GM21528 (cell line): ENCODE results near the gene MYLK4.

ENCODE experiments used
- ATAC-seq: cut with Tn5 transposase; IDR thresholded peaks from one replicate; pipeline ENCODE4 v1.9.1; 2021; ENCODE audit warnings: mild to moderate bottlenecking, moderate library complexity; ENCODE audit not compliant: unreplicated experiment, low FRiP score

Gene MYLK4

DNA sequence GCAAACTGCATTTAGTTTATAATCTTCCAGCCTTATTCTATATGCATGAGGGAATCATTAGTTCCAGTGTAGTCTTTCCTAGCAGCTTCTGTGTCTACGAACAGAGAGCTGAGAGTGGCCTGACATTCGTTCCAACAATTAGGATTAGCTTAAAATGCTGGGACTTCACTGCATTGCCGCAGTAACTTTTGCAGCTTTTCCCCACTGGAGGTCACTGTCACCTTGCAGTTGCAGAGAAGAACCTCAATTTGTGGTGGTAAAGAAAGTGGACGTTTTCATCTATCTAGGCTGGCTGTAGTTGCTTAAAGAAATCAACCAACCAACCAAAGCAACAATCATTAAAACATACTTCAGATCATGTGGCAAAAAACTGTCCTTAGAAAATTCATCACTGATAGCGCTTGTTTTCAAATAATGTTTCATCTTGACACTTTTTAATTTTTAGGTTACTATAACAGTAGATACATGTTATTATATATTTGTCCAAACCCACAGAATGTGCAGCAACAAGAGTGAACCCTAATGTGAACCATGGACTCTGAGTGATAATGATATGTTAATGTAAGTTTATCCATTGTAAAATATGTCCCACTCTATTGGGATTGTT, 12.2 kb downstream of the MYLK4 start:
- ATAC-seq = no peak

DNA sequence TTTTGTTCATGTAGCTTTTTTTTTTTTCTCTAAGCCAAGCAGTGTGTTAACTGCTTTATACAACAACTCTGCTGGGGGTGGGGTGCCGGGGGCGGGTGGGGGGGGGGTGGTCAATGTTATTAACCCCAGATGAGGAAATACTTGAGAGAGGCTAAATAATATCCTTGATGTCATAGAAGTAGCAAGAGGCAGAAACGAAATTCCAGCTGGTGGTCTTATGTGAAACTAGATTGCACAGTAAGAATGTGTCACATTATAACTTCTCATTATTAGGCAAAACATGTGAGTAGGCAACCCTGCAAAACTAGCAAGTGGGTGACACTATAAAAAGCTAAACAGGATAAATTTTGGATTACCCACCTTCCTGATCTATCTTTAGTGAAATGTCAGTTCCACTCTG, 12.8 kb downstream of the MYLK4 start:
- no peak for ATAC-seq

DNA sequence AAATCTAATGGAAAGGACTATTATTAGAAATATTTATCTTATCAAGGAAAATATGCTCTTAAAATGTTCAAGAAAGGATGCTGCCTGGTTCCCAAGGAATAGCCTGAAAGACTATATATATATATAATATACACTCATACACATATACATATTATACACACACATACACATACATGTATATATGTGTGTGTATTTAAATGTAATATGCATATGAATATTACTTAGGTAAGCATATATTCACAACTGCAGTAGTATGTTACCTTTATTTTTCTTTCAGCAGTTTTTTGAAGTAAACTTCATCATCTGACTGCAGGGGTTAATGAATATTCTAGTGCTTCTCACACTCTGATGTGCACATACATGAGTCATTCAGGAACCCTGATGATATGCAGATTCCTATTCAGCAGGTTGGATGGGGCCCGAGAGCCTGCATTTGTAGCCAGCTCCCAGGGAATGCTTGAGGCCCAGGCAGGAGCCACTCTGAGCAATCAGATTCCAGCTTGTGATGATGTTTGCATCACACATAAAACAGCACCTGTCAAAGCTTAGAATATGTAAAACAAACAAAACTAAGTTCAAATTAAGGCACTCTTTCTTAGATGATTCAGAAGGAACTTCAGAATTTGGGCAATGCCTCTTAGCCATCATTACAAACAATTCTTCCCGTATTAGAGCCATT, 16.1 kb downstream of the MYLK4 start:
- ATAC-seq = no peak

DNA sequence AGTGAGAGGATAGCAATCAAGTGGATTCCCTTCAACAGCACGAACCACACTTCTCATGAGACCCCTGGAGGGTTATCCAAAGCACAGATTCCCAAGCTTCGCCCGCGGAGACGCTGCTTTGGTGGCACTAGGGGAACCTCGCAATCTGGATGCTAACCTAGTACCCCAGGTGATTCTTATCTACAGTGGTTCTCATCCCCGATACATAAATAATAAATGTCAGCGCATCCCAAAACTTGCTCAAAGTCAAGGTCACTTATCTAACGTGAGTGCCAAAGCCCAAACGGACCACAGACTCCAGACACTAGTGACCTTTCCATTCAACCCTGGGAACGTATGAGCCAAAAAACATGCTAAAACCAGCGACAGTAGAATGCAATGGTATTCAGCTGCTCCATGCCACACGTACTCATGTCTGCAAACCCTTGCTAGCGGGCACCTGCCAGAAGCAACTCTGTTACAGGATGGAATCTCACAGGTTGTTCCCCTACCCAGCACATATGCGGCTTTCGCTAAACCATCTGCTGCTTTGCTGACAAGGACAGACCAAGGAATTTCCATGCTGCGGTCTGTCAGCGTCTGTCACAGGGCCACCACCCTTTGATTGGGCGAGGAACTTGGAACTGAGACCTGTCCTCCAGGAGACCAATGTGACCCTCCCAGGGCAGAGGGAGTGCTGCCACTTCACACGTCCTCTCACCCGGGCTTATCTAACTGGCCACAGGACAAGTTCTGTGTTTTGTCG, 16.8 kb downstream of the MYLK4 start:
- ATAC-seq = no peak

DNA sequence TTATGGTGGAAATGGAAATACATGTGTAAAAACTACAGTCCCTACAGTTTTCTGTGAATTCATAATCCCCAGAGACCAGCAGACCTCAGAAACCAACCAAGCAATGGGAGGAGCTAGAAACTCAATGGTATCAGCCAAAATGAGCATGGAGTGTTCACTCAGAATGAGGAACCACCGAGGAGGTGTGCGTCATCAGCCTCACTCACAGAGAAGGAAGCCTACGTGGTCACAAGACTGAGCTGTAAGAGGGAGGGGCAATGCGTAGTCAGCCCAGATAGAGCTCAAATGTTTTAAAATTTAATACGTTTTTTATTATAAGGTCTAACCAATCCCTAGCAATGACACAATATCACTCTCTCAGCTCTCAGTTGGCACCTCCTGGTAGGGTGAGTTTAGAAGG, 17.4 kb downstream of the MYLK4 start:
- peak; percentile 86 for ATAC-seq

DNA sequence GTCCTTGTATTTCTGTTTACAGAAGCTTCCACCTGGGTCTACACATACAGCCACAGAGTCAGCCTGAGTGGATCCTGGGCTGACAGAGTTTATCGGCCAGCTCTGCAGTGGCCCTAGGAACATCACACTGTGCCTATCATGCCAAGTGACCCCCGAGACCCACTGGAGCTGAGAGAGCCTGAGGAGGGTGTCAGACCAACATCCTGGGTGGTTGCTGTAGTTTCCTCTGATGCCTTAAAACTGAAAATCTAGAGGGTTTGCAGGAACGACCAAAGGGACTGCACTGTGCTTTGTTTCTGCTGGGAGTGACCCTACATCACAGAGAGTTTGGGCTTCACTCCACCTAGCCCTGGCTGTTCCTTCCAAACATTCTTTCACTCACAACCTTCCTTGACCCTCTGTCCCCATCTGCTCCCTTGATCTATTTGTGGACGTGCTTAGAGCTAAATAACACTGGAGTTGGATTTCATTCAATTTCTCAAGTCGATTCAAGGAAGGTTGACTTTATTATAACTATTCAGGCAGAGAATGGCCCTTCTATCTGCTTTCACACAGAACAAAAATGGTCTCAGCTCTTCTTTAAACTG, 18.1 kb downstream of the MYLK4 start:
- ATAC-seq = no peak

DNA sequence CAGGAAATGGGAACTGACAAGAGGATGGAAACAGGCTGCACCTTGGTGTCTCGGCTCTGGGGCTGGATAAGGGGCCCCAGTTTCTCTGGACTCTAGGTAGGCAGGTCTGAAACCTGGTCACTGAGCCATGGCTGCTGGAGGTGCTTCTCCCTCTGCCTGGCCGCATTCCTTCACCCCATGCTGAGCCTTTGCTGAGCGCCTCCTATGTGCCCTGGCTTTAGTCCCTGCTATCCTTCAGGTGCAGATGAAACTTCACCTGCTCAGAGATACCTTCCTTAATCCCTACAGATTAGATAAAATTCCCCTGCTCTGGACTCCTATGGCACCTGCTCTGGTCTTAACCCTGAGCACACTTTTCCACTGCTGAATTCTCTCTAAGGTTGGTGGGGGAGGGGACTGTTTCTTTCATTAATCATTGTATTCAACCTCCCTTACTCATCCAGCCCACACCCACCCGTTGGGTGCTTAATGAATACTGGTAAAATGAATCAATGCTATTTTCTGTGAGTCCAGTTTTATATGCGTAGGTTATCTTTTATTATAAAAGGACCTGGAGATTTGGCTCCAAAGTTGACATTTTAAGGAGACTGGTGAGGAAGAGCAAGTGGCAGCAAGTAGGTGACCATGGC, 19.3 kb downstream of the MYLK4 start:
- no peak for ATAC-seq

DNA sequence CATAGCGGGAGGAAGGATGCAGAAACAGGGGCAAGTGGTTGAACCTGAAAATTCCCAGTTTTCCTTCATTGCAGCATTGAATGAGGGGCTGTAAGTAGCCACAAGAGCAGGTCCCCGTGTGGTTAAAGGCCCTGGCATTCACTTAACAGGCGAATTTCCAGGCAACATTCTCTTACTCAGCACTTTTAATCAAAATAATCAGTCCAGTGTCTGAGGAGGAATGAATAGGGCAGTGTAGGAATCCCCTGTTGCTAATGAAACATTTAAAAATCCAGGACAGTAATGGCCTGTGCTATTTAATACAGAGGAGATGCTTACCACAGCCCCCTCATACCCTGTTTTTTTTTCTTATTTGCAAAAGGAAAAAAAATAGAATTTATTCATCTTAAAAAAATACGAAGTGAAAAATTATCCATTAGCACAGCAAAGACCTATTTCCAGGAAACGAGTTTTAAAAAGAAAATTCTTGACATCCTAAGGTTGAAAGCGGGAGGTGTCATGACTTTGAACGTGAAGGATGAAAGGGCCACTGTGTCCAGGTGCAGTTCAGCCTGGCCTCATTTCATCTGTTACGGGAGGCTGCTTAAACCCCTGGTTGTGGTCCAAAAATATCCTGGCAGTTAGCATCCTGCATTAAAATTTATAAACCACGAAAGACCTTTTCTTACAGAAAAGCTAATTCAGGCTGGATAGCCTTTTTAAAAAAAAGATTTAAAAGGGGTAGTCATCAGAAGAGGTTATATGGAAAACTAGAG, 20.2 kb downstream of the MYLK4 start:
- no peak for ATAC-seq

DNA sequence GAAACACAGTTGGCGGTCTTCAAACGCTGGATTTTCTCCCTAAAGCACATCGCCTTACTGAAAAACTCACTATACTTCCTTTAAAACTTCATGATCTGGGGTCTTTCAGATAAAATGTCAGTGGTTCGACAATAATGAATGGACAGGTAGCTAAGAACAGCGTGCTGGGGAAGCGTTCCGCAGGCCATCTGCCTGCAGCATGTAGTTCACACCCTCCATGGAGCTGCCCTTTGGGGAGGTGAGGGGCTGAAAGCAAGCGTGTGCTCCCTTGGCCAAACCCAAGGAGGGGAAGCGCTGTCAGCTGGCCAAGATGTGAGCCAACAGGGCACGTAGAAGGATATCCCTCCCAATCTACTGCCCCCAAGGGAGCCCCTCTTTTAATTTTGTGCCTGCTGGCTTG, 20.8 kb downstream of the MYLK4 start:
- ATAC-seq = no peak

DNA sequence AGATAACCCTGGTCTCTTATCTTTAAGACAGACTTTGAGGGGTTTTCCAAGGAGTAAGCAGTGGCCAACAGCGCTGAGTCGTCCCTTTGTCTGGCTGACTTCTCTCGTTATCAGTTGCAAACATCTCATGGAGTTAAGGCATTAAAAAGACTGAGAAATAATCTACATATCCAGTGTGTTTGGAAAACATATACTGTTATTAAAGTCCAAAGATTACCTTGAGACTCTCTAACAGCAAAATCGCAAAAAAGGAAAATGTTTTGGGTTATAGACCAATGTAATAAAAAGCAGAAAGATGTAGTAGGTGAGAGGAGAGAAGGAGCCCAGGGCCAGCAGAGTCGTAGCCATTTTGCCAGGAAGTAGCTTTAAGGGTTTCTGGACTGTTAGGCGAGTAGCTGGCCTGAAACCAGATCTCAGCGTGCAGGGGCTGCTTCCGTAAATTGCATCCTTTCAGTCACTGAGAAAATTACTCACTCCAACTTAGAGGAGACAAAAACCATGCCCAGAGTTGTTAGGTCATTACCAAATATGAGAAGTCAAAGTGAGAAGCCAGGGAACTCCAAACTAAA, 24.6 kb downstream of the MYLK4 start:
- ATAC-seq = no peak

DNA sequence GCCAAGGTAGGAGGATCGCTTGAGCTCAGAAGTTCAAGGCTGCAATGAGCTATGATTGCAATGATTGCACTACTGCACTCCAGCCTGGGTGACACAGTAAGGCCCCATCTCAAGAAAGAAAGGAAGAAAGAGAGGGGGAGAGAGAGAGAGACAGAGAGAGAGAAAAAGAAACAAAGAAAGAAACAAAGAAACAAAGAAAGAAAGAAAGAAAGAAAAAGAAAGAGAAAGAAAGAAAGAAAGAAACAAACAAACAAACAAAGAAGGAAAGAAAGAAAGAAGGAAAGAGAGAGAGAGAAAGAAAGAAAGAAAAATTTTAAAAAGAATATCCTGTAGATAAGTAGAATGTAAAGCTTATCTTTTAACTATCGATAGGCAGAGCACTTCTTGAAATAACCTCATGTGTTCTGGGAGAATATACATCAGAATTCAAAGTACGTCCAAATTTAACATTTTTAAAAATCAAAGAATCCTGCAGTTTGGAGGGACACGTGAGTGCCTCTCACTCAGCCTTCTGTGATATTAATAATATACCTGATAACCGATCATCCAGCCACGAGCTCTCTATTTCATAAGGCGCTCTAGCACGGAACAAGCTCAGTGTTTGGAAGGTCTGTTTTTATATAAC, 25.2 kb downstream of the MYLK4 start:
- ATAC-seq = no peak

DNA sequence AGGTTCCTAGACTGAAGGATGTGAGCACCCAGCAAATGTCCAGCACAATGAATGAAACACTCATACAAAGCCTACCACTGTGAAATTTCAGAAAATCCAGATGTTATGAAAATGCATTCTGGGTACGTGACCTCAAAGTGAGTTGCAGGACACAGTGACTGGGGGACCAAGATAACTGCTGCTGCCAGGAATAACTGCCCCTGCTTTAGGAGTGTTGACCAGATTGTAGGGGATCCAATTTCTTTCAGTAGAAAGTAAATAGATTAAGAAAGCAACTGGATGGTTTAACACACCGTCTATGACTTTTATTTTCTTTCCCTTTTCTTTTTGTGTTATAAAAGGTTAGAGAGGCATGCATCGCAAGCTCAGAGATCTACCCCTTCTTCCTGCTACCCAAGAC, 29.5 kb downstream of the MYLK4 start:
- no peak for ATAC-seq

DNA sequence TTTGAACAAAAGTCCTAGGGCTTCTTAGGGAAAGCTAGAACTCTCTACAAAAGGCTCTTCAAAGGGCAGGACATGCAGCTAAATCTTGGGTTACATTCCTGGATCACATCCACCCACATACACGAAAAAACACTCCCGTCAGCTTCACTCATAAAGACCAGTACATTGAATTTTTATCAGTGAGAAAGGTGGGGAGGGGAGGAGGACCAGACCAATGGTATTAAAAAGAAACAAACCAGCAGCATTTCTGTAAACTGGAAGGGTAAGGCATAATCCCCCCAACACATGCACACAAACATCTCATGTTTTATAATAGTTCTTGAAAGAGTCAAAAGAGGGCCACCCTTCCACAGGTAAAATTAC, 31.6 kb downstream of the MYLK4 start:
- no peak for ATAC-seq

DNA sequence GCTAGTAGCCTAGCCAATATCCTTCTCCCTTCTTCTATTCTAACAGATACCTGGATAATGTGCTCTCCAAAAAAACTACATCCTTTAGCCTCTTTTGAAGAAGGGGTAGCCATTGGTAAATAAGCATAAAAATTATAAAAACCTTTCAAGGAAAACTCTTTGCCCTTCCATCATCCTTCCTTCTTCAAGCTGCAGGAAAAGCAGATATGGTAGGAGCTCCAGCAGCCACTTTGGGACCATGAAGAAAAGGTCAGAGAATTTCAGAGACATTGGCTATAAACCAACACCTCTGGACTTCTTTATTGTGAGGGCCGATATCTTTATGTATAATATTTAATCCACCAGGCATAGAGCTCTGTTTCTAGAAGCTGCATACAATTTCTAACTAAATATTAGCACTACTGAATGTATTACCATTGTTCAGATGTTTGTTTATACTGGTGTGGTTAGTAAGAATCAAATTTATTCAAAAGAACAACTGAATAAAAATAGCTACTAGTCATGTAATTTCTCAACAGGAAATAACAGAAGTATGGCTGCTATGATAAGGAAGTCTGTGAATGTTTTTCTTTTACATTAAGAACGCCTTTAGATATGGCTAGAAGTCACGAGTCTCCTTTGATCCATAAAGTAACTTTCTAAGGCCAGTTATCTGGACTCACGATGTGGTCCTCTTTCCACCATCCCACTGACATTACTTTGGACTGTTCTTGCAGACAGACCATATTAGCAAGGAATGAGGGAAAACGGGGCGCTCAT, 32.2 kb downstream of the MYLK4 start:
- ATAC-seq = no peak

DNA sequence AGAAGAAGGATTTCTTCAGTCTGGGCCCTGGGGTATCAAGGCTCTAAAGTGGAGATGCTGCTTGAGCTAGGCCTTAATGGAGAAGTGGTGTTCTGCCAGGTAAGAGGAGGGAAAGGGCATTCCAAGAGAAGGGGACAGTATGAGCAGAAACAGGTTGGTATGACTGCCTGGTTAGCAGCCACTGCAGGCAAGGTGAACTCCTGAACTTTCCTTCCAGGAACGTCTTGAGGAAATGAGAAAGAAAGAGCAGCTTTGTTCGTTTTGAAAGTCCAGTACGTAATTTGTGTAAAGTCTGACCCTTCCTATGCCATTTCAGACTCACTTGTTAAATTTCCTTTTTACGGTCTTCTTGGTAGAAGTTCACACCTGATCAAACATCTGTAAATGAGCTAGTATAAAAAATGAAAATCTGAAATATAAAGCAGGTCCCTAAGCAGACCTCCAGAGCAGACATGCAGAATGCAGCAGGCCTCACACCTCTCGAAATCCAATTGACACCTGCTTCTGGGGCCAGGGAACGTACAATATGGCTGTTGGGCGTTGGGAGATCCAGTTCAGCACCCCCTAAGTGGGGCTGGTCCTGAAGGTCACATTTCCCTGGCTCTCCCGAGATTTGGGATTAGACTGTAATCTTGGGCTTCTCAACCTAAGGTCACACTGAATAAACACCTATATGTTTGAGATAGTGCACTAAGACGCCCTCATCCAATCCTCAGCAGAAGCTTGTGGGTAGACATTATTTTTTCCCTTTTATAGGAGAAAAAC, 33.6 kb downstream of the MYLK4 start:
- ATAC-seq = no peak

DNA sequence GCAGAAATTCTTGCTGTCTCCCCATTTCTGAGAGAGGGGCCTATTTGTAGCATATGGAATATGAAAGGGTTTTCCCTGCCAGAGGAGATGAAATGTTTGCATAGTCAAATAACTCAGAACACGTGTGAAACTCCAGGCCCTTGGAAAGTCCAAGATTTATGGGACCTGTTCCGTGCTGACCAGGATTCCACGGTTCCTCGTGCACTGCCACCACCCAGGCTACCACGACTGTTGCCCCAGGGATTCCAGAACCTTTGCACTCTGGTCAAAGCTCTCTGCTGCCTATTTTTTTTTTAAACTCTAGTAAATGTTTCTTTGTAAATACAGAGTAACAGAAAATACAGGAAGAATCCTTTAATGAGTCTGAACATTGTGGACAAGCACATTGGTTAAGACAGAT, 35.0 kb downstream of the MYLK4 start:
- no peak for ATAC-seq

DNA sequence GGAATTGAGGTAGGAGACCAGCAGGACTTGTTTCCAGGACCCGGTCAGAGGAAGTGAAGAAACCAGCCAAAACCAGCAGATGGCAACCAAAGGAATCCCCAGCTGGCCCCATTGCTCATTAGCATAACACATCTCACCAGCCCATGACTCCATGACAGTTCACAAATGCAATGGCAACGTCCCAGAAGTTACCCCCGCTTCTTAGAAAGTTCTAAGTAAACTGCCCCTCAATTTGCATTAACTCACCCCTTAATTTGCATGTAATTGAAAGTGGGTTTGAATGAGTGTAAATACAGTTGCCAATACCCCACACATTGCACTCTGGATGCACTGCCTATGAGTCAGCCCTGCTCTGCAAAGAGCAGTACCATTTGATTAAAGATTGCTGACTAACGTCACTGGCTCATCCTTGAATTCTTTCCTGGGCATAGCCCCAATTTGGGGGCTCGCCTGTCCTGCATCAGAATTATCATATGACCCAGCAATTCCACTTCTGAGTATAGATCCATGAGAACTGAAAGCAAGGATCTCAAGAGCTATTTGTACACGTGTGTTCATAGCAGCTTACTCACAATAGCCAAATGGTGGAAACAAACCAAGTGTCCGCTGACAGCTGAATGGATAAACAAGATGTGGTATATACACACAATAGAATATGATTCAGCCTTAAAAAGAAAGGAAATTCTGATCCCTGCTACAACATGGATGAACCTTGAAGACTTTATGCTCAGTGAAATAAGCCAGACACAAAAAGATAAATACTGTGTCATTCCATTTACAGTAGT, 36.4 kb downstream of the MYLK4 start:
- no peak for ATAC-seq
